ENCODE results near the gene KLHL22. TPM values are rescaled to one million over a fixed set of nuclear protein-coding genes. Genes with fewer than 3 reads are reported as not detected.

Gene KLHL22
- total RNA-seq, 4 donors from 2014 or later, result 24.1 to 32.2 (median 28.4) TPM

GRCh38 chr22:20436307-20436767, 59.3 kb downstream of the KLHL22 start:
- Histone ChIP-seq H3K36me3 (no peaks in the 10 kb centered on the region), H3K4me1 (peaks cover 0 to 18% of the 10 kb centered on the region in 2 donors), H3K4me3 (peak overlapping the region; percentile 56 to 64 (median 58)), H3K27ac (peak overlapping the region in 1 of 4 donors; percentile 59), H3K27me3 (peaks cover 20 to 34% (median 24%) of the 10 kb centered on the region in 3 donors), H3K9me3 (no peaks in the 10 kb centered on the region)
- intact Hi-C loops (cut with DNase I; ENCODE audit: low total_unique reads), result no loop called here
- DNase-seq (no peak), ATAC-seq (no peak)
- in situ Hi-C loops (cut with MboI; ENCODE audit: low sequenced_read_pairs in 4 of 4), result loop anchor here in 1 of 4 donors (25.0 kb wide), 1 partner anchor 251 kb away; no protein-coding TSS in a partner anchor
- no peak for TF ChIP-seq POLR2A (IDR thresholded peaks at IDR 0.05)
- no peak for TF ChIP-seq CTCF (IDR thresholded peaks at IDR 0.05 in 4 of 5, conservative IDR thresholded peaks at IDR 0.05 in 1 of 5)

DNA sequence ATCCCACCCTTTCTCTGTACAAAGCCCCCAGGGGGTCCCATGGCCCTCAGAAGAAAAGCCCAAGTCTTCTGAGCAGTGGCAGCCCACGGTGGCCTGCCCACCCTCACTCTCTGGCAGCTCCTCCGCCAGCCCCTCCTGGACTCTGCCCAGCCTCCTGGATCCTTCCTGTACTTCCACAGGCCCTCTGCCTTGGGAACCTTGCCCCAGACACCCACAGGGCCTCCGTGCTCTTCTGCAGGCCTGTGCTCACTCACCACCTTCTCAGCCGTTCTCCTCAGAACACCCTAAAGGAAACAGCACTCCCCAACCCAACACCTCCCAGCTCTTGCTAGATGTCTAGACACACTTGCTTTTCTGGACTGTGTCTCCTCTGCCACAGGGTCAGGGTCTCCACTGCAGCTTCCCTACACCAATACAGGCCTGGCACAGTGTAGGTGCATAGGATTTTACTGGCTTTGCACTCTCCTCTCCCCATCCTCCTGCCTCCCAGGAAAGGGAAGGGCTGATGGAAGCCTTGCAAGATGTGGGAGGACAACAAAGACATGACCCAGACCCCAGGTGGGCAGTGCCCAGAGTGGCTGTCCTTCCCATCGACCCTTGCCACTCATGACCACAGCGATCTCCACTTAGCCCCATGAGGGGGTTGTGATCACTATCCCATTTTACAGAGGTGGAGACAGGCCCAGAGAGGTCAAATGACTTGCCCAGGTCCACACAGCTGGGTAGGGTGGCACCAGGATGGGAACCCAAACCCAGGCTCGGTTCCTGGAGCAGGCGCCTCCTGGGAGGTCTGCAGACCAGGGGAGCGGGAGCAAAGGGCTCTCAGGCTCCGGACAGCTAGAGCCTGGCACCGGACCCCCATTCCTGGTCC, 59.9 kb downstream of the KLHL22 start:
- no peak overlapping the region for H3K27ac ChIP-seq
- no peaks in the 10 kb centered on the region for H3K9me3 ChIP-seq
- H3K36me3 ChIP-seq, result no peaks in the 10 kb centered on the region
- no peak for ATAC-seq
- intact Hi-C loops (cut with DNase I; ENCODE audit: low total_unique reads) (no loop called here), in situ Hi-C loops (cut with MboI; ENCODE audit: low sequenced_read_pairs in 4 of 4) (loop anchor here in 1 of 4 donors (25.0 kb wide), 1 partner anchor 252 kb away; no protein-coding TSS in a partner anchor)
- TF ChIP-seq POLR2A (IDR thresholded peaks at IDR 0.05) (no peak), CTCF (IDR thresholded peaks at IDR 0.05 in 4 of 5, conservative IDR thresholded peaks at IDR 0.05 in 1 of 5) (no peak)
- H3K4me1 ChIP-seq, result peaks cover 0 to 18% of the 10 kb centered on the region in 2 donors
- H3K4me3 ChIP-seq, result peak overlapping the region; percentile 56 to 64 (median 58)
- H3K27me3 ChIP-seq, result peaks cover 21 to 34% (median 24%) of the 10 kb centered on the region in 3 donors
- DNase-seq, result no peak

- H3K4me1 ChIP-seq, result peaks cover 0 to 18% of the 10 kb centered on the region in 2 donors
- ATAC-seq (no peak), DNase-seq (no peak)
- no peak overlapping the region for H3K27ac ChIP-seq
- H3K4me3 ChIP-seq, result no peak overlapping the region
- in situ Hi-C loops (cut with MboI; ENCODE audit: low sequenced_read_pairs in 4 of 4) (loop anchor here in 1 of 4 donors (25.0 kb wide), 1 partner anchor 253 kb away; no protein-coding TSS in a partner anchor), intact Hi-C loops (cut with DNase I; ENCODE audit: low total_unique reads) (no loop called here)
- no peak for TF ChIP-seq CTCF (IDR thresholded peaks at IDR 0.05 in 4 of 5, conservative IDR thresholded peaks at IDR 0.05 in 1 of 5)
- TF ChIP-seq POLR2A (IDR thresholded peaks at IDR 0.05), result no peak
- H3K27me3 ChIP-seq, result peaks cover 24 to 37% (median 26%) of the 10 kb centered on the region in 3 donors
- H3K36me3 ChIP-seq, result no peaks in the 10 kb centered on the region
- no peaks in the 10 kb centered on the region for H3K9me3 ChIP-seq
Measured at GRCh38 chr22:20434773-20435172, 60.8 kb downstream of the KLHL22 start.

GRCh38 chr22:20434264-20434751, 61.3 kb downstream of the KLHL22 start:
- no peak for ATAC-seq
- H3K27me3 ChIP-seq, result peaks cover 24 to 37% (median 26%) of the 10 kb centered on the region in 3 donors
- no peak for TF ChIP-seq POLR2A (IDR thresholded peaks at IDR 0.05)
- TF ChIP-seq CTCF (IDR thresholded peaks at IDR 0.05 in 4 of 5, conservative IDR thresholded peaks at IDR 0.05 in 1 of 5), result no peak
- in situ Hi-C loops (cut with MboI; ENCODE audit: low sequenced_read_pairs in 4 of 4), result loop anchor here in 1 of 4 donors (25.0 kb wide), 1 partner anchor 253 kb away; no protein-coding TSS in a partner anchor
- H3K36me3 ChIP-seq, result no peaks in the 10 kb centered on the region
- H3K27ac ChIP-seq, result no peak overlapping the region
- H3K4me3 ChIP-seq, result no peak overlapping the region
- H3K9me3 ChIP-seq, result no peaks in the 10 kb centered on the region
- DNase-seq, result no peak
- H3K4me1 ChIP-seq, result peaks cover 0 to 18% of the 10 kb centered on the region in 2 donors
- intact Hi-C loops (cut with DNase I; ENCODE audit: low total_unique reads), result no loop called here

All from gastrocnemius medialis (tissue), 4 donors.